HUES48 (cell line): Measurements from ENCODE around the gene MAP4K2.
A peak's percentile ranks its signal among the peaks of the same experiment; 100 is the strongest.

Experiments used
- H3K27ac ChIP-seq: one replicate; pipeline ENCODE4 v1.7.0; 2013; ENCODE audit warnings: low read depth, low read length, inconsistent platforms
- H3K27me3 ChIP-seq: 2 replicates; pipeline ENCODE4 v1.6.1; 2013; ENCODE audit warnings: mild to moderate bottlenecking, low read length; ENCODE audit not compliant: control insufficient read depth, insufficient read depth
- H3K36me3 ChIP-seq: 2 replicates; pipeline ENCODE4 v1.6.1; 2013; ENCODE audit warnings: low read length; ENCODE audit not compliant: control insufficient read depth, insufficient read depth
- H3K4me1 ChIP-seq: 2 replicates; pipeline ENCODE4 v1.6.1; 2013; ENCODE audit warnings: mild to moderate bottlenecking, low read length; ENCODE audit not compliant: control insufficient read depth, insufficient read depth
- H3K4me3 ChIP-seq: 2 replicates; pipeline ENCODE4 v1.5.1; 2013; ENCODE audit warnings: mild to moderate bottlenecking, low read depth, low read length
- H3K9ac ChIP-seq: 2 replicates; pipeline ENCODE4 v1.6.1; 2013; ENCODE audit warnings: mild to moderate bottlenecking, low read depth, low read length, moderate library complexity
- H3K9me3 ChIP-seq: 2 replicates; pipeline ENCODE4 v1.6.1; 2013; ENCODE audit warnings: low read length; ENCODE audit not compliant: control insufficient read depth, insufficient read depth

The MAP4K2 gene

GRCh38 chr11:64804346-64805210 is 1.6 kb upstream of the MAP4K2 start:
- H3K9ac ChIP-seq, result no peak overlapping the region
- peak overlapping the region; percentile 79 for H3K4me3 ChIP-seq
- H3K27ac ChIP-seq, result peak overlapping the region; percentile 88
- H3K9me3 ChIP-seq, result no peaks in the 10 kb centered on the region
- peaks cover 47% of the 10 kb centered on the region for H3K36me3 ChIP-seq
- peaks cover 13% of the 10 kb centered on the region for H3K4me1 ChIP-seq
- H3K27me3 ChIP-seq, result no peaks in the 10 kb centered on the region

DNA sequence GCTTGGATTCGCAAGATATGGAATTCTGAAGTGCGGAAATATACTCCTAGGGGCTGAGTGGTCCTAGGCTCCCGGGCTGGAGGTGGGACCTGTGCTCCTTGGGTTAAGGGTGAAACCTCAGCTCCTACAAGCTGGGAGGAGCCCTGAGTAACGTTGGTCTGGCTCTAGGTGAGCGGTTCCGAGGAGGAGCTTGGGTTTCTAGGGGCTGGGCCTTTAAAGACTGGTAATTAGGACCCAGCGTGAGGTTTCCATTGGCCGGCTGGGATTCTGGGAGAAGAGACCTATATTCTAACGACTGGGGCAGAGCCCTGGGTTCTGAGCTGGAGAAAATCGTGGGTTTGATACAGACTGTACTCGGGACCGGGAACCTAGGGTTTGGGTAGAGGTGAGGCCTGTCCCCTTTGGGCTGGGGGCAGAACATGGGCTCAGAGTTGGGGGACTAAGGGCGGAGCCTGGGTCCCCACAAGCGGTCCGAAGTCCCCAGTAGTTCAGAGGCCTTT is 882 bp upstream of the MAP4K2 start:
- Histone ChIP-seq H3K27me3 (no peaks in the 10 kb centered on the region), H3K4me3 (peak overlapping the region; percentile 79), H3K9me3 (no peaks in the 10 kb centered on the region), H3K36me3 (peaks cover 49% of the 10 kb centered on the region), H3K4me1 (peaks cover 8% of the 10 kb centered on the region), H3K27ac (peak overlapping the region; percentile 88), H3K9ac (no peak overlapping the region)

GRCh38 chr11:64802370-64803157 is 450 bp downstream of the MAP4K2 start:
- Histone ChIP-seq H3K27me3 (no peaks in the 10 kb centered on the region), H3K27ac (no peak overlapping the region), H3K4me1 (peaks cover 8% of the 10 kb centered on the region), H3K36me3 (peaks cover 40% of the 10 kb centered on the region), H3K9me3 (no peaks in the 10 kb centered on the region), H3K4me3 (peak overlapping the region; percentile 66), H3K9ac (no peak overlapping the region)

- Histone ChIP-seq H3K36me3 (peaks cover 35% of the 10 kb centered on the region), H3K4me1 (peaks cover 8% of the 10 kb centered on the region), H3K27me3 (no peaks in the 10 kb centered on the region), H3K27ac (no peak overlapping the region), H3K9ac (no peak overlapping the region), H3K4me3 (no peak overlapping the region; the same call in 1 of the 2 replicates), H3K9me3 (no peaks in the 10 kb centered on the region)
Observed at GRCh38 chr11:64801561-64802369, 1.2 kb downstream of the MAP4K2 start.

DNA sequence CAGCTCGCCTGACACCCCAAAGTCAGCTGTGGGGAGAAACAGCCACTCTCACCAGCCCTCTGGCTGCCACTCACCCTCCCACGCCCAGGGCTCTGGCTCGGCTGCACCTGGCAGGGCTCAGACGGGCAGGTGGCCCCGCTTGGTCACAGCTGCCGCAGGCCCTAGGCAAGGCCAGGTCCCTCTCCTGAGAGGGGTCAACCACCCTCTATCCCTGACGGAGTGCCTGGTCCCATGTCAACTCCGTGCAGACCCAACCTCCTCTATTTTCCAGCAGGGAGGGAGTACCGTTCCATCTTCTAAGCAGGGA is 1.9 kb downstream of the MAP4K2 start:
- peaks cover 34% of the 10 kb centered on the region for H3K36me3 ChIP-seq
- H3K9me3 ChIP-seq, result no peaks in the 10 kb centered on the region
- no peak overlapping the region for H3K4me3 ChIP-seq
- no peak overlapping the region for H3K27ac ChIP-seq
- H3K9ac ChIP-seq, result no peak overlapping the region
- no peaks in the 10 kb centered on the region for H3K27me3 ChIP-seq
- H3K4me1 ChIP-seq, result peaks cover 8% of the 10 kb centered on the region

GRCh38 chr11:64800303-64801157 is 2.5 kb downstream of the MAP4K2 start:
- Histone ChIP-seq H3K27me3 (no peaks in the 10 kb centered on the region), H3K36me3 (peaks cover 29% of the 10 kb centered on the region), H3K9ac (no peak overlapping the region), H3K4me3 (no peak overlapping the region), H3K9me3 (no peaks in the 10 kb centered on the region), H3K27ac (no peak overlapping the region), H3K4me1 (peaks cover 8% of the 10 kb centered on the region)

- no peak overlapping the region for H3K4me3 ChIP-seq
- H3K27ac ChIP-seq, result no peak overlapping the region
- no peak overlapping the region for H3K9ac ChIP-seq
- H3K9me3 ChIP-seq, result no peaks in the 10 kb centered on the region
- H3K4me1 ChIP-seq, result peaks cover 8% of the 10 kb centered on the region
- no peaks in the 10 kb centered on the region for H3K27me3 ChIP-seq
- H3K36me3 ChIP-seq, result peaks cover 21% of the 10 kb centered on the region
Observed at GRCh38 chr11:64799623-64800302, 3.3 kb downstream of the MAP4K2 start.

GRCh38 chr11:64799256-64799622 is 3.8 kb downstream of the MAP4K2 start:
- H3K27me3 ChIP-seq, result no peaks in the 10 kb centered on the region
- peaks cover 7% of the 10 kb centered on the region for H3K4me1 ChIP-seq
- H3K36me3 ChIP-seq, result peaks cover 16% of the 10 kb centered on the region
- no peak overlapping the region for H3K9ac ChIP-seq
- no peak overlapping the region for H3K27ac ChIP-seq
- no peaks in the 10 kb centered on the region for H3K9me3 ChIP-seq
- no peak overlapping the region for H3K4me3 ChIP-seq

GRCh38 chr11:64796757-64797541 is 6.1 kb downstream of the MAP4K2 start:
- H3K36me3 ChIP-seq, result peaks cover 14% of the 10 kb centered on the region
- no peaks in the 10 kb centered on the region for H3K4me1 ChIP-seq
- H3K9me3 ChIP-seq, result no peaks in the 10 kb centered on the region
- H3K4me3 ChIP-seq, result no peak overlapping the region
- no peaks in the 10 kb centered on the region for H3K27me3 ChIP-seq
- no peak overlapping the region for H3K27ac ChIP-seq
- H3K9ac ChIP-seq, result no peak overlapping the region
